ENCODE measurements around the gene OR6N2.

GRCh38 chr1:158732524-158732923 is 48.5 kb downstream of the OR6N2 start:
- TF ChIP-seq CTCF (conservative IDR thresholded peaks at IDR 0.05 in 1 of 2, IDR thresholded peaks at IDR 0.05 in 1 of 2; ENCODE audit: low read depth in 1 of 2, low read length in 2 of 2) (no peak), EZH2 (IDR thresholded peaks at IDR 0.05; ENCODE audit: low read length, missing control alignments) (no peak)

Measured in fibroblast of lung (primary cell).